A549 (cell line): ENCODE data around the gene WDFY2.

ENCODE experiments used
- BHLHE40 ChIP-seq: IDR thresholded peaks from 2 replicates; pipeline ENCODE4 v1.6.1; 2012; ENCODE audit warnings: low read depth, low read length, inconsistent platforms
- CTCF ChIP-seq: fragments of >200 bp; sonication (Bioruptor Twin); formaldehyde crosslinking; IDR thresholded peaks from 3 replicates; pipeline ENCODE4 v1.5.1; 2016
- E2F6 ChIP-seq: IDR thresholded peaks from 2 replicates; pipeline ENCODE4 v1.6.1; 2012; ENCODE audit warnings: low read depth, borderline replicate concordance
- EP300 ChIP-seq, 2 experiments: fragments of >200 bp; sonication (Bioruptor Twin); formaldehyde crosslinking; IDR thresholded peaks; 2 replicates in 1 of 2; 3 replicates in 1 of 2; pipeline ENCODE4 v1.6.1; 2016 to 2017
- FOSL2 ChIP-seq, 2 experiments: fragments of 450-650 bp in 1 of 2; fragments of >200 bp in 1 of 2; sonication (Bioruptor Twin) in 1 of 2; formaldehyde crosslinking; IDR thresholded peaks; 2 replicates each; pipeline versions ENCODE4 v1.5.0 to v1.6.1; 2016 to 2020; ENCODE audit warnings: mild to moderate bottlenecking in 1 of 2, moderate library complexity in 1 of 2
- HDAC2 ChIP-seq: fragments of 200-600 bp; sonication (generic); IDR thresholded peaks from 2 replicates; pipeline ENCODE4 v1.6.1; 2016
- JUN ChIP-seq, 2 experiments: fragments of >200 bp; sonication (Bioruptor Twin); formaldehyde crosslinking; IDR thresholded peaks; 2 replicates in 1 of 2; 3 replicates in 1 of 2; pipeline ENCODE4 v1.6.1; 2016 to 2017
- MAX ChIP-seq: IDR thresholded peaks from 2 replicates; pipeline ENCODE4 v1.6.1; 2012
- NFE2L2 ChIP-seq: fragments of 150-350 bp; conservative IDR thresholded peaks from 2 replicates; pipeline ENCODE4 v1.6.1; 2014; ENCODE audit warnings: low read length
- POLR2A ChIP-seq: IDR thresholded peaks from 2 replicates; pipeline ENCODE4 v1.6.1; 2012; ENCODE audit warnings: mild to moderate bottlenecking, low read length
- REST ChIP-seq: fragments of 200-600 bp; sonication (generic); IDR thresholded peaks from 2 replicates; pipeline ENCODE4 v1.6.1; 2016; ENCODE audit warnings: antibody characterized with exemption, mild to moderate bottlenecking, moderate library complexity
- USF2 ChIP-seq: fragments of 450-650 bp; IDR thresholded peaks from 2 replicates; pipeline ENCODE4 v1.6.1; 2014; ENCODE audit warnings: antibody characterized with exemption

- TF ChIP-seq CTCF (no peak), POLR2A (no peak), BHLHE40 (no peak), USF2 (no peak), EP300 (IDR thresholded peaks at IDR 0.05) (no peak), REST (no peak), MAX (no peak), E2F6 (no peak), HDAC2 (no peak), JUN (IDR thresholded peaks at IDR 0.05) (no peak), FOSL2 (IDR thresholded peaks at IDR 0.05) (no peak), FOSL2 (CRISPR knock-in tag; IDR thresholded peaks at IDR 0.05) (no peak), NFE2L2 (no peak)
These were observed 120.4 kb downstream of the WDFY2 start for GRCh38 chr13:51704399-51705313.
